CD4-positive, alpha-beta T cell (primary cell): ENCODE data around the gene MYL5. TPM values are rescaled to one million over a fixed set of nuclear protein-coding genes. Genes with fewer than 3 reads are reported as not detected.

ENCODE experiments used
- ATAC-seq: fragments of 200-7000 bp; cut with Tn5 transposase; one replicate; pipeline ENCODE4 v1.10.0; 2022; ENCODE audit warnings: mild to moderate bottlenecking; ENCODE audit not compliant: poor library complexity
- CTCF ChIA-PET: fragments of 350-600 bp; sonication (Branson Sonifier 250); formaldehyde crosslinking; loops from one replicate; lab custom pipeline; 2021; ENCODE audit warnings: antibody characterized with exemption, inconsistent platforms; lab: Charles Lee
- POLR2A ChIA-PET: fragments of 350-600 bp; sonication (Branson Sonifier 250); formaldehyde crosslinking; loops from one replicate; lab custom pipeline; 2021; ENCODE audit warnings: antibody characterized with exemption, inconsistent platforms; lab: Charles Lee
- DNase-seq, 14 experiments: peaks; one replicate each; pipeline ENCODE4 v3.0.0-alpha.2; 2013 to 2020; ENCODE audit warnings: mixed read lengths in 2 of 14
- H3K27ac ChIP-seq, 2 donors: one replicate each; pipeline versions ENCODE4 v1.5.1 to v1.7.0; 2013; ENCODE audit warnings: low read length in 2 of 2, low read depth in 1 of 2, mild to moderate bottlenecking in 1 of 2
- H3K27me3 ChIP-seq, 2 experiments: 1 replicate in 1 of 2; 2 replicates in 1 of 2; pipeline versions ENCODE4 v1.6.1 to v1.7.0; 2013; ENCODE audit warnings: low read length in 2 of 2, control low read depth in 1 of 2, mild to moderate bottlenecking in 1 of 2, moderate library complexity in 1 of 2; ENCODE audit not compliant: insufficient read depth in 2 of 2, control insufficient read depth in 1 of 2
- H3K36me3 ChIP-seq: one replicate; pipeline ENCODE4 v1.6.1; 2013; ENCODE audit warnings: low read length, control low read depth; ENCODE audit not compliant: insufficient read depth
- H3K4me1 ChIP-seq: one replicate; pipeline ENCODE4 v1.6.1; 2013; ENCODE audit warnings: low read length, control low read depth; ENCODE audit not compliant: insufficient read depth
- H3K4me3 ChIP-seq: one replicate; pipeline ENCODE4 v1.5.1; 2013; ENCODE audit warnings: mild to moderate bottlenecking, low read length, moderate library complexity
- H3K9me3 ChIP-seq, 2 experiments: 1 replicate in 1 of 2; 2 replicates in 1 of 2; pipeline versions ENCODE4 v1.6.1 to v1.7.0; 2013; ENCODE audit warnings: low read length in 2 of 2, mild to moderate bottlenecking in 2 of 2, control low read depth in 1 of 2, moderate library complexity in 1 of 2; ENCODE audit not compliant: control insufficient read depth in 1 of 2, insufficient read depth in 1 of 2
- H3K27ac Mint-ChIP-seq: one replicate; pipeline ENCODE4 v1.8.0; 2020; ENCODE audit warnings: mixed read lengths
- H3K27me3 Mint-ChIP-seq: one replicate; pipeline ENCODE4 v1.8.0; 2021; ENCODE audit warnings: mixed read lengths
- H3K36me3 Mint-ChIP-seq: one replicate; pipeline ENCODE4 v1.8.0; 2021; ENCODE audit warnings: low read depth, mixed read lengths
- H3K4me1 Mint-ChIP-seq: one replicate; pipeline ENCODE4 v1.8.0; 2021; ENCODE audit warnings: low read depth, mixed read lengths
- H3K4me3 Mint-ChIP-seq: one replicate; pipeline ENCODE4 v1.8.0; 2020; ENCODE audit warnings: mild to moderate bottlenecking, mixed read lengths
- H3K9me3 Mint-ChIP-seq: one replicate; pipeline ENCODE4 v1.8.0; 2020; ENCODE audit warnings: mixed read lengths
- CTCF ChIP-seq: fragments of 200-600 bp; IDR thresholded peaks from one replicate; pipeline ENCODE4 v1.8.0; 2022; ENCODE audit warnings: antibody characterized with exemption, mild to moderate bottlenecking
- intact Hi-C, 2 experiments: fragments of 100-400 bp; cut with DNase I in 1 of 2; cut with micrococcal nuclease in 1 of 2; formaldehyde crosslinking; loops; one replicate each; pipeline versions ENCODE4 v1.15.1 to v1.9.0; 2023 to 2025; cut with DNase I, micrococcal nuclease
- total RNA-seq, 174 experiments: library from RNA in 2 of 174; stranded (reverse) in 2 of 174; gene quantifications; one replicate each; pipeline ENCODE4 v1.2.3 and lab custom pipeline; 2021 to 2026

The MYL5 gene
- total RNA-seq, 2 experiments from 2014 or later, result 25.3 to 29.2 TPM

- H3K4me3 Mint-ChIP-seq, result no peak overlapping the region
- intact Hi-C loops, result no loop called here
- H3K27ac Mint-ChIP-seq, result no peak overlapping the region
- no peak for DNase-seq
- Histone ChIP-seq H3K27ac (no peak overlapping the region), H3K36me3 (no peaks in the 10 kb centered on the region), H3K4me1 (no peaks in the 10 kb centered on the region), H3K4me3 (no peak overlapping the region), H3K9me3 (peaks cover 0 to 57% of the 10 kb centered on the region in 2 experiments), H3K27me3 (no peaks in the 10 kb centered on the region)
- ChIA-PET CTCF (no interaction called here), POLR2A (no interaction called here)
- H3K27me3 Mint-ChIP-seq, result peaks cover 10% of the 10 kb centered on the region
- no peak for TF ChIP-seq CTCF
- no peaks in the 10 kb centered on the region for H3K4me1 Mint-ChIP-seq
- no peaks in the 10 kb centered on the region for H3K36me3 Mint-ChIP-seq
- peaks cover 6% of the 10 kb centered on the region for H3K9me3 Mint-ChIP-seq
- no peak for ATAC-seq
Observed at GRCh38 chr4:628821-629635, 45.3 kb upstream of the MYL5 start.

GRCh38 chr4:629636-629914 lies 44.8 kb upstream of the MYL5 start:
- H3K36me3 Mint-ChIP-seq, result no peaks in the 10 kb centered on the region
- H3K4me1 ChIP-seq, result no peaks in the 10 kb centered on the region
- ATAC-seq, result no peak
- H3K4me1 Mint-ChIP-seq, result no peaks in the 10 kb centered on the region
- H3K27me3 ChIP-seq, result no peaks in the 10 kb centered on the region
- H3K9me3 ChIP-seq, result peaks cover 0 to 61% of the 10 kb centered on the region in 2 experiments
- intact Hi-C loops, result no loop called here
- DNase-seq, result no peak
- CTCF ChIA-PET, result no interaction called here
- no peak for TF ChIP-seq CTCF
- no peak overlapping the region for H3K4me3 Mint-ChIP-seq
- H3K4me3 ChIP-seq, result no peak overlapping the region
- no peak overlapping the region for H3K27ac ChIP-seq
- H3K27ac Mint-ChIP-seq, result no peak overlapping the region
- peaks cover 6% of the 10 kb centered on the region for H3K27me3 Mint-ChIP-seq
- H3K9me3 Mint-ChIP-seq, result peaks cover 6% of the 10 kb centered on the region
- H3K36me3 ChIP-seq, result no peaks in the 10 kb centered on the region
- POLR2A ChIA-PET, result no interaction called here

- intact Hi-C loops, result no loop called here
- no peak overlapping the region for H3K4me3 ChIP-seq
- TF ChIP-seq CTCF, result no peak
- H3K36me3 ChIP-seq, result no peaks in the 10 kb centered on the region
- DNase-seq (no peak), ATAC-seq (no peak)
- Mint-ChIP-seq H3K27me3 (peaks cover 5% of the 10 kb centered on the region), H3K27ac (no peak overlapping the region), H3K4me3 (no peak overlapping the region), H3K36me3 (no peaks in the 10 kb centered on the region), H3K4me1 (no peaks in the 10 kb centered on the region), H3K9me3 (peaks cover 6% of the 10 kb centered on the region)
- no peaks in the 10 kb centered on the region for H3K27me3 ChIP-seq
- ChIA-PET CTCF (no interaction called here), POLR2A (no interaction called here)
- no peaks in the 10 kb centered on the region for H3K4me1 ChIP-seq
- H3K27ac ChIP-seq, result no peak overlapping the region
- peaks cover 0 to 61% of the 10 kb centered on the region in 2 experiments for H3K9me3 ChIP-seq
Observed at GRCh38 chr4:629915-630641, 44.3 kb upstream of the MYL5 start.
